Pancreas (tissue), 10 donors: ENCODE data around the gene VASN. TPM values are rescaled to one million over a fixed set of nuclear protein-coding genes. Genes with fewer than 3 reads are reported as not detected.

ENCODE experiments used
- ATAC-seq, 4 donors: fragments of 200-7000 bp; cut with Tn5 transposase; one replicate each; pipeline versions ENCODE4 v1.8.0 to v1.9.1; 2020; ENCODE audit warnings: mild to moderate bottlenecking in 4 of 4, moderate library complexity in 4 of 4
- DNase-seq, 6 donors: peaks; one replicate each; pipeline ENCODE4 v3.0.0-alpha.2; 2020
- FAIRE-seq: peaks from 2 replicates; lab custom pipeline; 2012; peaks lifted over from hg19 to GRCh38; lab: Jason Lieb, UNC
- H3K27ac ChIP-seq, 4 donors: fragments of 200-600 bp; sonication (generic); 1 replicate in 3 of 4; 2 replicates in 1 of 4; pipeline versions ENCODE4 v1.5.0 to v1.8.0; 2020
- H3K27me3 ChIP-seq, 4 donors: fragments of 200-600 bp; one replicate each; pipeline ENCODE4 v1.8.0; 2021
- H3K36me3 ChIP-seq, 3 donors: fragments of 200-600 bp; sonication (generic) in 1 of 3; one replicate each; pipeline versions ENCODE4 v1.5.0 to v1.8.0; 2020 to 2021
- H3K4me1 ChIP-seq, 3 donors: fragments of 200-600 bp; one replicate each; pipeline ENCODE4 v1.8.0; 2021
- H3K4me3 ChIP-seq, 4 donors: fragments of 200-600 bp; sonication (generic) in 2 of 4; one replicate each; pipeline versions ENCODE4 v1.5.0 to v1.8.0; 2020 to 2021
- H3K9me3 ChIP-seq, 4 donors: fragments of 200-600 bp; one replicate each; pipeline ENCODE4 v1.8.0; 2021
- WGBS, 2 donors: extraction: QIAGEN DNeasy Blood & Tissue Kit; methylation state at CpG; one replicate each; pipeline ENCODE4 v1.1.7; 2013; 5-methylcytosine and 5-hydroxymethylcytosine counted together
- intact Hi-C, 3 donors: fragments of 100-400 bp; cut with DNase I; formaldehyde crosslinking; loops; one replicate each; pipeline versions ENCODE4 v1.11.1 to v1.14.2; 2022
- polyA plus RNA-seq, 2 donors: library from polyadenylated mRNA; stranded (reverse); fragments of 200-250 nt; gene quantifications; one replicate each; pipeline ENCODE4 v1.2.3, GENCODE V29; 2013
- total RNA-seq, 6 donors: library from RNA; stranded (reverse); fragmentation: NEBNext Ultra II Directional in 4 of 6; extraction: Animal tissue kit (Norgen Biotek cat#: 25700) in 4 of 6; gene quantifications; one replicate each; pipeline versions ENCODE4 v1.2.1 to v1.2.4, GENCODE V29; 2021 to 2023
- TF ChIP-seq, protein P1 (sequence below), 4 donors: fragments of 200-600 bp; sonication (generic) in 3 of 4; IDR thresholded peaks; one replicate each; pipeline versions ENCODE4 v1.5.0 to v1.8.0; 2021; ENCODE audit warnings: antibody characterized with exemption in 4 of 4
- donor health status: healthy with polysubstance abuse.
- donor health status: DM: no; HTN: no; CAD: no; lungs with moderate emphysema.
- donor health status: DM: no; HTN: no; CAD: no.
- donor health status: control.
- donor health status: control.
- donor health status: Bipolar disorder and iron deficiency.
- donor health status: DM: yes; HTN: yes; CAD: no.
- donor health status: DM: no; HTN: no; CAD: no.
- donor health status: DM: no; HTN: no; CAD: no.
- donor health status: DM: yes; HTN: yes; CAD: no.

Gene VASN
- total and polyA plus RNA-seq, 8 donors, result 3.1 to 14.8 (median 8.5) TPM

DNA sequence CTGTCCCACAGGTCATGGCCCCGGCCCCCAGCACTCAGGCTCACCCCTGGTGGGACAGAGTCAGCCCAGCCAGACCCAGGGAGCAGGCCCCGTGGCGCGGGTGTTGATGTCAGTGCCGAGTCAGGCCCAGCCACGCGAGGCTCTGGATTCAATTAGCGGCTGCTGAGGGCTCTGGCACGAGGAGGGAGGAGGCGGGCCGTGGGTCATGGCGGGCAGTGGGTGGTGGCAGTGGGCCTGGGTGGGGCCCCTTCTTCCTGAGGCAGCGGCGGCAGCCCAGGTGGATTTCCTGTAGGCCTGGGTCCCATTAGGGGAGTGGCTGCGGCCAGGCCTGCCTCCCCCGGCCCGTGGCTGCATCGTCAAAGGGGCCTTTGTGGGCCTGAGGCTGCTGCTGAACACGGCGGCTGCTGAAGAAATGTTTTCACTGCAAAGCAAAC is 12.9 kb downstream of the VASN start:
- Histone ChIP-seq H3K27me3 (no peaks in the 10 kb centered on the region), H3K36me3 (peaks cover 0 to 20% (median 0%) of the 10 kb centered on the region in 3 donors), H3K9me3 (no peaks in the 10 kb centered on the region), H3K4me3 (no peak overlapping the region), H3K27ac (no peak overlapping the region), H3K4me1 (no peaks in the 10 kb centered on the region)
- TF ChIP-seq, protein P1, sequence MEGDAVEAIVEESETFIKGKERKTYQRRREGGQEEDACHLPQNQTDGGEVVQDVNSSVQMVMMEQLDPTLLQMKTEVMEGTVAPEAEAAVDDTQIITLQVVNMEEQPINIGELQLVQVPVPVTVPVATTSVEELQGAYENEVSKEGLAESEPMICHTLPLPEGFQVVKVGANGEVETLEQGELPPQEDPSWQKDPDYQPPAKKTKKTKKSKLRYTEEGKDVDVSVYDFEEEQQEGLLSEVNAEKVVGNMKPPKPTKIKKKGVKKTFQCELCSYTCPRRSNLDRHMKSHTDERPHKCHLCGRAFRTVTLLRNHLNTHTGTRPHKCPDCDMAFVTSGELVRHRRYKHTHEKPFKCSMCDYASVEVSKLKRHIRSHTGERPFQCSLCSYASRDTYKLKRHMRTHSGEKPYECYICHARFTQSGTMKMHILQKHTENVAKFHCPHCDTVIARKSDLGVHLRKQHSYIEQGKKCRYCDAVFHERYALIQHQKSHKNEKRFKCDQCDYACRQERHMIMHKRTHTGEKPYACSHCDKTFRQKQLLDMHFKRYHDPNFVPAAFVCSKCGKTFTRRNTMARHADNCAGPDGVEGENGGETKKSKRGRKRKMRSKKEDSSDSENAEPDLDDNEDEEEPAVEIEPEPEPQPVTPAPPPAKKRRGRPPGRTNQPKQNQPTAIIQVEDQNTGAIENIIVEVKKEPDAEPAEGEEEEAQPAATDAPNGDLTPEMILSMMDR (IDR thresholded peaks at IDR 0.05), result no peak
- FAIRE-seq (no peak), ATAC-seq (no peak), DNase-seq (peak in 2 of 6 donors; percentile 45 to 77)
- WGBS, 2 donors, result 83 to 84% methylated on average over 20 of the region's 20 CpGs
- intact Hi-C loops, result no loop called here

- Histone ChIP-seq H3K9me3 (no peaks in the 10 kb centered on the region), H3K4me3 (no peak overlapping the region), H3K27ac (no peak overlapping the region), H3K4me1 (no peaks in the 10 kb centered on the region), H3K36me3 (peaks cover 0 to 20% (median 0%) of the 10 kb centered on the region in 3 donors), H3K27me3 (no peaks in the 10 kb centered on the region)
- WGBS, 2 donors, result 83% methylated on average over 20 of the region's 20 CpGs
- no peak for FAIRE-seq
- TF ChIP-seq, protein P1 (IDR thresholded peaks at IDR 0.05), result no peak
- intact Hi-C loops, result no loop called here
- no peak for ATAC-seq
- DNase-seq, result peak in 2 of 6 donors; percentile 26 to 65
Observed at GRCh38 chr16:4385066-4385788, 13.6 kb downstream of the VASN start.

- peaks cover 0 to 20% (median 0%) of the 10 kb centered on the region in 3 donors for H3K36me3 ChIP-seq
- no peak for ATAC-seq
Observed at GRCh38 chr16:4385789-4386450, 14.3 kb downstream of the VASN start.

DNA sequence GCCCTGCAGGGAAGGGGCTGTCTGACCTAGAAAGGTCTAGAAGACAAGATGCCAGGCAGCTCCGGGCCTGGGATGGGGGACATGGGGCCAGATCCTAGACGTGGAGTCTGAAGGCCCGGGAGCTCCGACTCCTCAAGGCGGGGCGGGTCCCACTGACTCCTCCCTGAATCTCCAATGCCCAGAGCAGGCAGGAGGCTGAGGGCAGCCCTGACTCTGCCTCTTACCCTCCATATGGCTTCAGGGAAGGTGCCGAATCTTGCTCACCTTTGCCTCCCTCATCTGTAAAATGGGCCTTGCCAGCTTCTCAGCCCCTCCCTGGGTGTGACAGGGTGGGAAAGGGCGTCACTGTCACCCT is 14.8 kb downstream of the VASN start:
- H3K4me1 ChIP-seq, result no peaks in the 10 kb centered on the region
- 82 to 83% methylated on average over 8 of the region's 8 CpGs for WGBS, 2 donors
- no peak overlapping the region for H3K4me3 ChIP-seq
- no peaks in the 10 kb centered on the region for H3K27me3 ChIP-seq
- intact Hi-C loops, result no loop called here
- TF ChIP-seq, protein P1 (IDR thresholded peaks at IDR 0.05), result no peak
- peaks cover 0 to 20% (median 0%) of the 10 kb centered on the region in 3 donors for H3K36me3 ChIP-seq
- DNase-seq (peak in 1 of 6 donors; percentile 75), FAIRE-seq (no peak), ATAC-seq (peak in 1 of 4 donors; percentile 3)
- no peak overlapping the region for H3K27ac ChIP-seq
- H3K9me3 ChIP-seq, result no peaks in the 10 kb centered on the region

More at GRCh38 chr16:4385789-4386450, 14.3 kb downstream of the VASN start:
- intact Hi-C loops, result no loop called here
- Histone ChIP-seq H3K9me3 (no peaks in the 10 kb centered on the region), H3K4me1 (no peaks in the 10 kb centered on the region), H3K27me3 (no peaks in the 10 kb centered on the region), H3K27ac (no peak overlapping the region), H3K4me3 (no peak overlapping the region)
- FAIRE-seq (no peak), DNase-seq (peak in 2 of 6 donors; percentile 33 to 62)
- WGBS, 2 donors, result 75 to 79% methylated on average over 11 of the region's 11 CpGs
- TF ChIP-seq, protein P1 (IDR thresholded peaks at IDR 0.05), result no peak
